ENCODE data around the gene DMD.

The DMD gene

DNA sequence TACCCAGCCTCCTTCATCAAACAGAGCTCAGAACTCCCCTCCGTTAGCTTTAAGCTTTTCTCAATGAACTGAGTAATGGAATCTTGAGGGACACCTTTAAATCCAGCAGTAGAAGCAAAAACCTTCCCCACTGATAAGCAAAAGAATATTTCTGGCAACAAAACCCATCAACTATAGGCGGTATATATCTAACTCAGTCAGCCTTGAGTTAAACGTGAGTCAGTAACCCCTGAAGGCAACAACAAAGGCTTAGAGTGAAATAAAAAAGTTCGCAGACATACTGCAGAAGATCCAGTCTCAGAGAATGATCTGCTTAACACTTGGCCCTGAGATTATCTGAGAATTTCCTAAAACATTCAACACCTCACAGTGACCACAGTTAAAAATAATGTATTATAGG is 77.2 kb downstream of the DMD start:
- DNase-seq (ENCODE audit: low read depth) = no peak
- TF ChIP-seq, protein P1, sequence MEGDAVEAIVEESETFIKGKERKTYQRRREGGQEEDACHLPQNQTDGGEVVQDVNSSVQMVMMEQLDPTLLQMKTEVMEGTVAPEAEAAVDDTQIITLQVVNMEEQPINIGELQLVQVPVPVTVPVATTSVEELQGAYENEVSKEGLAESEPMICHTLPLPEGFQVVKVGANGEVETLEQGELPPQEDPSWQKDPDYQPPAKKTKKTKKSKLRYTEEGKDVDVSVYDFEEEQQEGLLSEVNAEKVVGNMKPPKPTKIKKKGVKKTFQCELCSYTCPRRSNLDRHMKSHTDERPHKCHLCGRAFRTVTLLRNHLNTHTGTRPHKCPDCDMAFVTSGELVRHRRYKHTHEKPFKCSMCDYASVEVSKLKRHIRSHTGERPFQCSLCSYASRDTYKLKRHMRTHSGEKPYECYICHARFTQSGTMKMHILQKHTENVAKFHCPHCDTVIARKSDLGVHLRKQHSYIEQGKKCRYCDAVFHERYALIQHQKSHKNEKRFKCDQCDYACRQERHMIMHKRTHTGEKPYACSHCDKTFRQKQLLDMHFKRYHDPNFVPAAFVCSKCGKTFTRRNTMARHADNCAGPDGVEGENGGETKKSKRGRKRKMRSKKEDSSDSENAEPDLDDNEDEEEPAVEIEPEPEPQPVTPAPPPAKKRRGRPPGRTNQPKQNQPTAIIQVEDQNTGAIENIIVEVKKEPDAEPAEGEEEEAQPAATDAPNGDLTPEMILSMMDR (IDR thresholded peaks at IDR 0.05; ENCODE audit: control insufficient read depth, extremely low read depth, insufficient read depth) = no peak
- no peak overlapping the region for H3K4me3 ChIP-seq (ENCODE audit: low read depth, low read length)

DNA sequence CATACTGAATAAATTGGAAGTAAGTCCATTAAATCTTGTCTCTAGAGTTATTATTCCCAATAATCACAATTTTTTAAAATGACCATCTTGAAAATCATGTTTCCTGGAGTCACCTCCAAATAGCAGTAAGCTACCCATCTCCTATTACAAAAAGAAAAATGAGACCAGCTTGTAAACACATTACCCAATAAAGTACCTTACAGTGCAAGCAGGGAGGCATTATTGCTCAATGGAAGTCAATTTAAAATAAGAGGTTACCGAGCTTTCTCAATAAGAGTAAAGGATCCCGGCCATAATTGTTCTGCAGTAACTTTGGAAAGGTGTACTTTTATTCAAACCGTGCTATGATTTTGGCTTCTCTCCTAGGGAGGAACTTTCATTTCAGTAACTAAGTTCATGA is 78.0 kb downstream of the DMD start:
- no peak for DNase-seq (ENCODE audit: low read depth)
- H3K4me3 ChIP-seq (ENCODE audit: low read depth, low read length) = no peak overlapping the region
- TF ChIP-seq, protein P1 (IDR thresholded peaks at IDR 0.05; ENCODE audit: control insufficient read depth, extremely low read depth, insufficient read depth) = no peak

DNA sequence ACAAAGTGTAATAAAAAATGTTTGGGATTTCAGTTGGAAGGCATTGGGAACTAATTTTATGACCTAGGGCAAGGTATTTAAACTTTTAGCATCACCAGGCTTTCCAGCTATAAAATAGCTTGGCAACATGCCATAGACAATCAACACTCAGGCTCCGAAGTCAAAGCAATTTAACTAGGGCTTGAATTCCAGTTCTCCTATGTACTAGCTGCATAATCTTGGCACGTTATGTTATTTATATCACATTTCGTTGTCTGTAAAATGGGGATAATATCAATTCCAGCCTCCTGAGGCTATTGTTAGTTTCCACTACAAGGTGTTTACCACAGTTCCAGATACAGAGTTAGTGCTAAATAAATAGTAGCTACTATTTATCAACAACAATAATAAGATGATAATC is 78.8 kb downstream of the DMD start:
- no peak for DNase-seq (ENCODE audit: low read depth)
- H3K4me3 ChIP-seq (ENCODE audit: low read depth, low read length) = no peak overlapping the region
- TF ChIP-seq, protein P1 (IDR thresholded peaks at IDR 0.05; ENCODE audit: control insufficient read depth, extremely low read depth, insufficient read depth) = no peak

DNA sequence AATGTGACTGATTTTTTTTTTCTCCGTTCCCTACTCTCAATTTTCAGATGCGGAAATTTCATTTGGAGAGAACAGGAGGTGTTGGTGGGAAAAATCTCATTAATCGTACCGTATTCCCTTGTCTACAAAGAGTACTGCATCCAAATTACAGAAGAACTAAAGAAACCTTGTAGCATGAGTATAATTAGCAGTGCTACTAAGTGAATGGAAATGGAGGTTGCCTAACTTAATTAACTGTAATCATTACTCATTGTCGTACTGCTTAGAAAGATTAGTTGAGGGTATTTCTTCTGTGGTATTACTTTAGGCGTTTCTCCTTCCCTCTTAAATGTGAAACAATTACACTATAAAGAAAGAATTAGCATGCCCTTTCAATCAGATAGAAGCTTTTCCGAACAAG is 81.7 kb downstream of the DMD start:
- no peak overlapping the region for H3K4me3 ChIP-seq (ENCODE audit: low read depth, low read length)
- DNase-seq (ENCODE audit: low read depth) = no peak
- TF ChIP-seq, protein P1 (IDR thresholded peaks at IDR 0.05; ENCODE audit: control insufficient read depth, extremely low read depth, insufficient read depth) = no peak

DNA sequence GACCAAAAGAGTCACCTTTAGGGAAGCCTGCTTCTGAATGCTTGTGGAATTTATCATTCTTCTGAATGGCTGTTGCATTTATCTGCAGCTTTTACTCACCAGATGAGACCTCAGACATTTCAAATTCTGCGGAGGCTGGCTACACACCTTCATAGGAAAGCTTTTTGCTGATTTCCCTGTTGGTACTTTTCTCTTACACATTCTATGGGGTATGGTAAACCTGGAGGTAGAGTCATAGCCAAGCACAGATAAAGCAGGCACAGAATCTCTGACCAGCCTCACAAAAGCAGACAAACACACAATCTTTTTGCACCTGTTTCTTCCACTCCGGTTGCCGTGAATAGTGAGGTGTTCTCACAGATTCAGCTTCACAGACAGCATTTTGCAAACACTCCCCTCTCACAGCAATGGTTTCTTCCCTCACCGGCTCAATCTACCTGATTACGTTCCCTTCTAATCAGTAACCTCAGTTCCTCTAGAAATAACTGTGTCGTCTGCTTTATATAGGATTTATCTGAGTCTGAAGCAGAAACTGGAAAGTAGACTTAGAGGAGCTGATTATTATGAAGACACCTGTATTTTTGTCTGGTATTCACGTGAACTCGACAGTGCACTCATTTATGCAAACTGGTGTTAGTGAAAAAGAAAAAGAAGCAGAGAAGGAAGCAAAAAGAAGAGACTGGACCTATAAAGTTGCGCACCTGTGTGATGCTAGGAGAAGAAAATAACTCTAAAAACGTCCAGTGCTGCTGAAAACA is 83.1 kb downstream of the DMD start:
- no peak for DNase-seq (ENCODE audit: low read depth)
- TF ChIP-seq, protein P1 (IDR thresholded peaks at IDR 0.05; ENCODE audit: control insufficient read depth, extremely low read depth, insufficient read depth) = no peak
- no peak overlapping the region for H3K4me3 ChIP-seq (ENCODE audit: low read depth, low read length)

DNA sequence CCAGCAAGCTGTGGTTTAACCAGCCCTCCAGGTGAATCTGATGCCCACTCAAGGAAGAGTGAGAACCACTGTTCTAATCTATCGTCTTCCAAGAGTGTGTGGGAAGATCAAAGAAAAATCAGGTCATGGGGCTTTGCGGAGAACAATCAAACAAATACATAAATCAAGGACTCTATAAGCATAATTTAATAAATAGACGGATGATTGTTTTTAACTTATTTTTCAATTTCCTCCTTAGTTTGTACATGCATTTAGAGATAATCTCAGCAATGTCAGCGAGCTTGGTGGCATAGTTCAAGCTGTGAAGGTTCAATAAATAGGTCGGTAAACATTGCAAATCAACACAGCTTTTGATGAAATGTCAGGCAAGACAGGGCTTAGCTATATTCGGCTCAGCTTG is 84.9 kb downstream of the DMD start:
- TF ChIP-seq, protein P1 (IDR thresholded peaks at IDR 0.05; ENCODE audit: control insufficient read depth, extremely low read depth, insufficient read depth) = no peak
- DNase-seq (ENCODE audit: low read depth) = no peak
- no peak overlapping the region for H3K4me3 ChIP-seq (ENCODE audit: low read depth, low read length)

DNA sequence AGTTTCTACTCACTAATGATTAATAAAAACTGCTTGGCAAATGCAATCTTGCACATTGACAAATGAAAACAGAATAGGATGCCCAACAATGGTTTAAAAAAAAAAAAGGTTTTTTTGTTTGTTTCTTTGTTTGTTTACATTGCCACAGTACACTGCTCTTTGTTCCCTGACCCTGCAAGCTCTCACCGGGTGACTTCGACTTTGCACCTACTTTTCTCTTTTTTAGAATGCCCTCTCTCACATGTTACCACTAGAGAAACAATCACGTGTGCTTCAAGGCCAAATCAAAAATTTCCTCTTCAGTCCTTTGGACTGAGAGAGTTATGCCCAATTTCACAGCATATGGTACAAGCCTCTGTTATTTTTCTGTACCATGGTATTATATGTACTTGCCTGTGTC is 101.5 kb downstream of the DMD start:
- TF ChIP-seq, protein P1 (IDR thresholded peaks at IDR 0.05; ENCODE audit: control insufficient read depth, extremely low read depth, insufficient read depth) = no peak
- no peak for DNase-seq (ENCODE audit: low read depth)
- H3K4me3 ChIP-seq (ENCODE audit: low read depth, low read length) = no peak overlapping the region
